ENCODE data around the gene MASP1.

DNA sequence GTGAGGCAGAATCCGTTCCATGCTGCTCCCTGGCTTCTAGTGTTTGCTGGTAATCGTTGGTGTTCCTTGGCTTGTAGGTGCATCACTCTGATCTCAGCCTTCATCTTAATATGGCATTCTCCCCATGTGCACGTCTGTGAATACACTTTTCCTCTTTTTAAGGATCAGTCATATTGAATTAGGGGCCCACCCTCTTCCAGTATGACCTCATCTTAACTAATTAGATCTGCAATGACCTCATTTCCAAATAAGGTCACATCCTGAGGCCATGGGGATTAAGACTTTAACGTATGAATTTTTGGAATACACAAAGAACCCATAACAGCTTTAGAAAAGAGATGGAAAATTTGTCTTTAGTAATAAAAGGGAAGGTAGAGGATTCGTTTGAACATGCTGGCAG, 34.1 kb upstream of the MASP1 start:
- TF ChIP-seq, protein P1, sequence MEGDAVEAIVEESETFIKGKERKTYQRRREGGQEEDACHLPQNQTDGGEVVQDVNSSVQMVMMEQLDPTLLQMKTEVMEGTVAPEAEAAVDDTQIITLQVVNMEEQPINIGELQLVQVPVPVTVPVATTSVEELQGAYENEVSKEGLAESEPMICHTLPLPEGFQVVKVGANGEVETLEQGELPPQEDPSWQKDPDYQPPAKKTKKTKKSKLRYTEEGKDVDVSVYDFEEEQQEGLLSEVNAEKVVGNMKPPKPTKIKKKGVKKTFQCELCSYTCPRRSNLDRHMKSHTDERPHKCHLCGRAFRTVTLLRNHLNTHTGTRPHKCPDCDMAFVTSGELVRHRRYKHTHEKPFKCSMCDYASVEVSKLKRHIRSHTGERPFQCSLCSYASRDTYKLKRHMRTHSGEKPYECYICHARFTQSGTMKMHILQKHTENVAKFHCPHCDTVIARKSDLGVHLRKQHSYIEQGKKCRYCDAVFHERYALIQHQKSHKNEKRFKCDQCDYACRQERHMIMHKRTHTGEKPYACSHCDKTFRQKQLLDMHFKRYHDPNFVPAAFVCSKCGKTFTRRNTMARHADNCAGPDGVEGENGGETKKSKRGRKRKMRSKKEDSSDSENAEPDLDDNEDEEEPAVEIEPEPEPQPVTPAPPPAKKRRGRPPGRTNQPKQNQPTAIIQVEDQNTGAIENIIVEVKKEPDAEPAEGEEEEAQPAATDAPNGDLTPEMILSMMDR (IDR thresholded peaks at IDR 0.05): no peak
- TF ChIP-seq POLR2A (IDR thresholded peaks at IDR 0.05): no peak

Measured in lower leg skin (tissue), 3 donors.